Endothelial cell of umbilical vein (primary cell): ENCODE measurements around the gene CINP.

ENCODE experiments used
- EZH2 ChIP-seq: IDR thresholded peaks from 2 replicates; pipeline ENCODE4 v1.6.1; 2012; ENCODE audit warnings: borderline replicate concordance, low read depth, mild to moderate bottlenecking, moderate library complexity, low read length, inconsistent platforms; ENCODE audit not compliant: severe bottlenecking
- POLR2A ChIP-seq: IDR thresholded peaks from 2 replicates; pipeline ENCODE4 v1.6.1; 2012; ENCODE audit warnings: low read depth, mild to moderate bottlenecking, control low read depth, low read length
- TF ChIP-seq, protein P1 (sequence below), 2 donors: IDR thresholded peaks; 1 replicate in 1 of 2; 2 replicates in 1 of 2; pipeline ENCODE4 v1.5.1; 2011; ENCODE audit warnings: low read length in 2 of 2, mild to moderate bottlenecking in 2 of 2, moderate library complexity in 2 of 2, control low read depth in 1 of 2, inconsistent platforms in 1 of 2, low read depth in 1 of 2; ENCODE audit not compliant: insufficient read depth in 1 of 2; ENCODE audit errors: extremely low read depth in 1 of 2
- TF ChIP-seq, protein P2 (sequence below): IDR thresholded peaks from 2 replicates; pipeline ENCODE4 v1.6.1; 2011; ENCODE audit not compliant: insufficient read depth, insufficient read length

DNA sequence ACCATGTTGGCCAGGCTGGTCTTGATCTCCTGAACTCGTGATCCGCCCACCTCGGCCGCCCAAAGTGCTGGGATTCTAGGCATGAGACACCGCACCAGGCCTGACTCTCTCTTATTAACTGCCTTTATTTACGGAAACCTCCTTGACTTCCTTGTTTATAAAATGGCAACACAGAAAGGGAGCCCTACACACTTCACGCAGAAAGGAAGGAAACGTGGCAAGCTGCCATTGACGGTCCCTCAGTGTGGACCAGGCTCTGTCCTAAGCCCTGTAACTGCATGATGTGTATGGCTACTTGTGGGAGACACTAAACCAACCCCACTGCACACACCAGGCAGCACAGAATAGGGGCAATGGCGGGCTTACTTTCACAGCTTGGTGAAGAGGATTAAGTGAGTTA, 11.7 kb downstream of the CINP start:
- TF ChIP-seq, protein P1, sequence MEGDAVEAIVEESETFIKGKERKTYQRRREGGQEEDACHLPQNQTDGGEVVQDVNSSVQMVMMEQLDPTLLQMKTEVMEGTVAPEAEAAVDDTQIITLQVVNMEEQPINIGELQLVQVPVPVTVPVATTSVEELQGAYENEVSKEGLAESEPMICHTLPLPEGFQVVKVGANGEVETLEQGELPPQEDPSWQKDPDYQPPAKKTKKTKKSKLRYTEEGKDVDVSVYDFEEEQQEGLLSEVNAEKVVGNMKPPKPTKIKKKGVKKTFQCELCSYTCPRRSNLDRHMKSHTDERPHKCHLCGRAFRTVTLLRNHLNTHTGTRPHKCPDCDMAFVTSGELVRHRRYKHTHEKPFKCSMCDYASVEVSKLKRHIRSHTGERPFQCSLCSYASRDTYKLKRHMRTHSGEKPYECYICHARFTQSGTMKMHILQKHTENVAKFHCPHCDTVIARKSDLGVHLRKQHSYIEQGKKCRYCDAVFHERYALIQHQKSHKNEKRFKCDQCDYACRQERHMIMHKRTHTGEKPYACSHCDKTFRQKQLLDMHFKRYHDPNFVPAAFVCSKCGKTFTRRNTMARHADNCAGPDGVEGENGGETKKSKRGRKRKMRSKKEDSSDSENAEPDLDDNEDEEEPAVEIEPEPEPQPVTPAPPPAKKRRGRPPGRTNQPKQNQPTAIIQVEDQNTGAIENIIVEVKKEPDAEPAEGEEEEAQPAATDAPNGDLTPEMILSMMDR (IDR thresholded peaks at IDR 0.05; ENCODE audit: extremely low read depth in 1 of 2, insufficient read depth in 1 of 2, low read depth in 1 of 2, low read length in 2 of 2), result no peak
- TF ChIP-seq, protein P2, sequence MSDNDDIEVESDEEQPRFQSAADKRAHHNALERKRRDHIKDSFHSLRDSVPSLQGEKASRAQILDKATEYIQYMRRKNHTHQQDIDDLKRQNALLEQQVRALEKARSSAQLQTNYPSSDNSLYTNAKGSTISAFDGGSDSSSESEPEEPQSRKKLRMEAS, result no peak
- TF ChIP-seq EZH2 (no peak), POLR2A (no peak)
